Heart left ventricle (tissue), 16 donors: Measurements from ENCODE around the gene KRTAP5-5. TPM values are rescaled to one million over a fixed set of nuclear protein-coding genes. Genes with fewer than 3 reads are reported as not detected.

Experiments used
- ATAC-seq, 4 donors: fragments of 200-7000 bp; cut with Tn5 transposase; one replicate each; pipeline ENCODE4 v1.9.1; 2020 to 2022; ENCODE audit warnings: moderate library complexity in 4 of 4, mild to moderate bottlenecking in 3 of 4, moderate number of reproducible peaks in 1 of 4
- DNase-seq, 5 donors: peaks; one replicate each; pipeline ENCODE4 v3.0.0-alpha.2; 2020
- H3K27ac ChIP-seq, 12 donors: fragments of 200-600 bp; sonication (generic) in 4 of 12; one replicate each; pipeline versions ENCODE4 v1.5.0 to v1.8.0; 2016 to 2022; ENCODE audit warnings: mild to moderate bottlenecking in 2 of 12
- H3K27me3 ChIP-seq, 9 donors: fragments of 200-600 bp; sonication (generic) in 2 of 9; one replicate each; pipeline versions ENCODE4 v1.5.1 to v1.8.0; 2016 to 2022; ENCODE audit warnings: mild to moderate bottlenecking in 3 of 9
- H3K36me3 ChIP-seq, 9 donors: fragments of 200-600 bp; sonication (generic) in 2 of 9; one replicate each; pipeline versions ENCODE4 v1.5.0 to v1.8.0; 2018 to 2022; ENCODE audit warnings: mild to moderate bottlenecking in 2 of 9
- H3K4me1 ChIP-seq, 12 donors: fragments of 200-600 bp; sonication (generic) in 4 of 12; one replicate each; pipeline versions ENCODE4 v1.5.0 to v1.8.0; 2016 to 2022; ENCODE audit warnings: mild to moderate bottlenecking in 3 of 12
- H3K4me3 ChIP-seq, 12 donors: fragments of 200-600 bp; sonication (generic) in 4 of 12; one replicate each; pipeline versions ENCODE4 v1.5.0 to v1.8.0; 2017 to 2022; ENCODE audit warnings: mild to moderate bottlenecking in 9 of 12, moderate library complexity in 4 of 12
- H3K9me3 ChIP-seq, 12 donors: fragments of 200-600 bp; sonication (generic) in 4 of 12; one replicate each; pipeline versions ENCODE4 v1.5.0 to v1.8.0; 2016 to 2022; ENCODE audit warnings: mild to moderate bottlenecking in 1 of 12
- CTCF ChIP-seq, 12 donors: fragments of 200-600 bp; sonication (generic) in 4 of 12; IDR thresholded peaks; one replicate each; pipeline versions ENCODE4 v1.5.0 to v1.8.0; 2018 to 2022; ENCODE audit warnings: antibody characterized with exemption in 12 of 12, mild to moderate bottlenecking in 5 of 12
- POLR2A ChIP-seq, 2 donors: fragments of 450-650 bp; IDR thresholded peaks; one replicate each; pipeline ENCODE4 v1.6.1; 2017; ENCODE audit warnings: antibody characterized with exemption in 2 of 2, mild to moderate bottlenecking in 2 of 2, moderate library complexity in 2 of 2
- WGBS, 4 donors: extraction: QIAGEN DNeasy Blood & Tissue Kit in 2 of 4; methylation state at CpG; one replicate each; pipeline versions ENCODE4 v1.1.5 to v1.1.7; 2013 to 2018; 5-methylcytosine and 5-hydroxymethylcytosine counted together
- intact Hi-C, 10 donors: fragments of 100-400 bp; cut with DNase I; formaldehyde crosslinking; loops; one replicate each; pipeline versions ENCODE4 v1.11.1 to v1.14.2; 2022
- polyA plus RNA-seq, 2 donors: library from polyadenylated mRNA; stranded (reverse); fragments of 200-250 nt; gene quantifications; one replicate each; pipeline ENCODE4 v1.2.3, GENCODE V29; 2013
- total RNA-seq, 9 donors: library from RNA; depleted of rRNA in 2 of 9; stranded (reverse); fragments of >200 nt in 2 of 9; fragmentation: NEBNext Ultra II Directional in 3 of 9; extraction: Animal tissue kit (Norgen Biotek cat#: 25700) in 3 of 9; gene quantifications; one replicate each; pipeline versions ENCODE4 v1.1.0 to v1.2.4, GENCODE V29; 2016 to 2023
- donor health status: ischemic (EF 13 %, LVEDD 7.1; RV severe dilation, severe dysfunction).
- donor health status: healthy with polysubstance abuse.
- donor health status: DM: no; HTN: yes; CAD: no.
- donor health status: DM: no; HTN: no; CAD: no.
- donor health status: ischemic (EF 25% LVEDD 6.9; RV normal size, moderate dysfunction).
- donor health status: ischemic (EF 25% LVEDD 5.7; RV mildly dilated, moderate dysfunction).
- donor health status: healthy.
- donor health status: DM: yes; HTN: yes; CAD: no.
- donor health status: ischemic (EF 35%, LVEDD 5.7; RV mildly dilated, moderate dysfunction).
- donor health status: nonischemic (EF 11% LVEDD 7.7; RV severe dilation, severe dysfunction).
- donor health status: DM: yes; HTN: yes; CAD: no.
- donor health status: PGD.
- donor health status: ischemic (EF 29% LVEDD 5.4; RV normal size, mild dysfunction).
- donor health status: nonischemic (EF 23%, LVEDD 6.1; RV moderate dilation, normal function).

Gene KRTAP5-5
- total and polyA plus RNA-seq, 11 donors, result not detected

DNA sequence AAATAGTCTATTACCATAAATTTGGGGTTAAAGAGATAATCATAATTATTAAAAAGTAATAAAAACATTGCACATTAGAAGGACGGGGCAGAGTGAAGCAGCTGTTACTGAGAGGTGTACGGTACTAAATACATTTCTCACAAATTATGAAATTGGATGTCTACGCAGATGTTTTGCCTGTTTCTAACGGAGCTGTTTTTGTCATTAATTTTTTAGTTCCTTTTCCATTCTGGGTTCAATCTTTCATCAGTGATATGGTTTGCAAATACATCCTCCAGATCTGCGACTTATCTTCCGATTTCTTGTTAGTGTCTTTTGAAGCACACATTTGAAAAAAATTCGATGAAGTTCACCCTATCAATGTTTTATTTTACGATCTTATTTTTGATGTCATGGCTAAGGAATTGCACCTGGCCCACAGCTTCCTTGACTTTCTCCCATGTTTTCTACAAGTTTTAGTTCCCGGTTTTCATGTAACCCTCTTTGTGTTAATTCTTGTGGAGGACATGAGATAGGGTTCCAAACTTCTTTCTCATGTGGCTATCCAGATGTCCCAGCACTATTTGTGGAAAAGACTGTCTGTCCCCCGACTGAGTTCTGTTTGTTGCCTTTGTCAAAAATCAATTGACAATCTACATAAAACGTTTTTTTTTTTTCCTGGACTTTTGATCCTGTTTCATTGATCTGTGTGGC, 46.1 kb downstream of the KRTAP5-5 start:
- H3K9me3 ChIP-seq, result no peaks in the 10 kb centered on the region
- H3K27me3 ChIP-seq, result peaks cover 0 to 46% (median 10%) of the 10 kb centered on the region in 9 donors
- DNase-seq (no peak), ATAC-seq (no peak)
- no peaks in the 10 kb centered on the region for H3K36me3 ChIP-seq
- WGBS, 4 donors, result 65 to 71% (median 70%) methylated on average over 11 of the region's 11 CpGs
- H3K4me3 ChIP-seq, result no peak overlapping the region
- intact Hi-C loops, result no loop called here
- H3K27ac ChIP-seq, result no peak overlapping the region
- TF ChIP-seq CTCF (IDR thresholded peaks at IDR 0.05) (no peak), POLR2A (IDR thresholded peaks at IDR 0.05) (no peak)
- H3K4me1 ChIP-seq, result peaks cover 0 to 3% (median 0%) of the 10 kb centered on the region in 12 donors

DNA sequence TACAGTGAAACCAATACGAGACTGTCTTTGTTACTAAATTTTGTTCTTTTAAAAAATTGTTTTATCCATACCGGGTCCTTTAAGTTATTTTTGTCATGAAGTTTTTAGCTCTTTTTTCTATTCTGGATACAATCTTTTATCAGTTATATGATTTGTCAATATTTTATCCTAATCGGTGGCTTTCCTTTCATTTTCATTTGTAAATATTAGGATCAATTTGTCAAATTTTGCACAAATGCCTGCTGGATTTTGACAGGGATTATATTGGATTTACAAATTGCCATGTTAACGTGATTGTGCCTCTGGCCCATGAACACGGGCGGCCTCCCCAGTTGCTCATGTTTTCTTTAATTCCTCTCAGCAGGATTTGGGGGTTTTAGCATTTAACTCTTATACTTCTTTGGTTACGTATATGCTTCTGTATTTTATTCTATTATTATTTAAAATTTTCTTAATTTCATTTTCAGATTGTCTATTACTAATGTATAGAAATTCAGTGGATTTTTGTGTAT, 46.7 kb downstream of the KRTAP5-5 start:
- H3K27ac ChIP-seq, result no peak overlapping the region
- no peaks in the 10 kb centered on the region for H3K9me3 ChIP-seq
- H3K27me3 ChIP-seq, result peaks cover 0 to 46% (median 10%) of the 10 kb centered on the region in 9 donors
- no peak overlapping the region for H3K4me3 ChIP-seq
- DNase-seq (no peak), ATAC-seq (no peak)
- TF ChIP-seq CTCF (IDR thresholded peaks at IDR 0.05) (no peak), POLR2A (IDR thresholded peaks at IDR 0.05) (no peak)
- peaks cover 0 to 3% (median 0%) of the 10 kb centered on the region in 12 donors for H3K4me1 ChIP-seq
- intact Hi-C loops, result no loop called here
- no peaks in the 10 kb centered on the region for H3K36me3 ChIP-seq
- WGBS, 4 donors, result 92 to 94% (median 93%) methylated on average over 7 of the region's 7 CpGs

DNA sequence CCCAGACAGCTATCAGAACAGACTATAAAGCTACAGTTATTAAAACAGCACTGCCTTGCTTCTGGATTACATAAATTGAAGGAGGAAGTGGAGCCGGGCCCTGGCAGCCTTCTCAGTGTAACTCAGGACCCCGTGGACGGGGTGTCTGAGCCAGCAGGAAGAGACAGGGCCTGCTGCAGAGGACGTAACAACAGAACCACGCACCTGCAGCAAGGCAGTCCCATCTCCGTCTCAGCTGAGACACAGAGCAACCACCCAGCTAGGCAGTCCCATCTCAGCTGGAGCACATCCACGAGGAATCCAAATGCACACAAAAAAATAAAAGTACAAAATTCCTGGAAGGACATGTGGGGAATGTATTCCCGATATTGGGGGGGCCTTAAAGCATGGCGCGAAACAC, 50.3 kb downstream of the KRTAP5-5 start:
- Histone ChIP-seq H3K36me3 (no peaks in the 10 kb centered on the region), H3K9me3 (no peaks in the 10 kb centered on the region), H3K27me3 (peaks cover 0 to 39% (median 10%) of the 10 kb centered on the region in 9 donors), H3K27ac (no peak overlapping the region), H3K4me3 (no peak overlapping the region), H3K4me1 (no peaks in the 10 kb centered on the region)
- intact Hi-C loops, result no loop called here
- ATAC-seq (no peak), DNase-seq (no peak)
- WGBS, 4 donors, result 85 to 88% (median 86%) methylated on average over 10 of the region's 10 CpGs
- TF ChIP-seq POLR2A (IDR thresholded peaks at IDR 0.05) (no peak), CTCF (IDR thresholded peaks at IDR 0.05) (no peak)

Other genes starting within 250 kb of the KRTAP5-5 start
- under 1 TPM in 8 of 9 donors, not detected in 1; 0.16 to 0.85 (median 0.61) TPM for gene BRSK2, start 239.8 kb upstream of the KRTAP5-5 start, total RNA-seq
- gene BRSK2, start 239.8 kb upstream of the KRTAP5-5 start, polyA plus RNA-seq, result 1 to 10 TPM in 1 of 2 donors, under 1 TPM in 1; 0.26 to 1.3 TPM
- 10 to 100 TPM; 35.5 to 53.7 (median 44.7) TPM for gene MOB2, start 143.0 kb upstream of the KRTAP5-5 start, total RNA-seq
- gene MOB2, start 143.0 kb upstream of the KRTAP5-5 start, polyA plus RNA-seq, result 10 to 100 TPM; 27.4 to 61.1 TPM
- 10 to 100 TPM in 8 of 9 donors, 1 to 10 TPM in 1; 9.8 to 29.9 (median 17.1) TPM for gene DUSP8, start 57.5 kb upstream of the KRTAP5-5 start, total RNA-seq
- 10 to 100 TPM; 10.9 to 12.8 TPM for gene DUSP8, start 57.5 kb upstream of the KRTAP5-5 start, polyA plus RNA-seq
- gene KRTAP5-1, start 44.5 kb upstream of the KRTAP5-5 start, total RNA-seq, result not detected
- gene KRTAP5-1, start 44.5 kb upstream of the KRTAP5-5 start, polyA plus RNA-seq, result not detected
- not detected for gene KRTAP5-2, start 31.5 kb upstream of the KRTAP5-5 start, total RNA-seq
- gene KRTAP5-2, start 31.5 kb upstream of the KRTAP5-5 start, polyA plus RNA-seq, result not detected
- gene KRTAP5-3, start 21.3 kb upstream of the KRTAP5-5 start, total RNA-seq, result not detected
- gene KRTAP5-3, start 21.3 kb upstream of the KRTAP5-5 start, polyA plus RNA-seq, result not detected
- gene KRTAP5-4, start 7.6 kb upstream of the KRTAP5-5 start, total RNA-seq, result not detected
- not detected for gene KRTAP5-4, start 7.6 kb upstream of the KRTAP5-5 start, polyA plus RNA-seq
- not detected for gene KRTAP5-6, start 67.4 kb downstream of the KRTAP5-5 start, total RNA-seq
- not detected for gene KRTAP5-6, start 67.4 kb downstream of the KRTAP5-5 start, polyA plus RNA-seq
- 1 to 10 TPM in 1 of 9 donors, under 1 TPM in 8; 0.23 to 3.6 (median 0.56) TPM for gene IFITM10, start 120.8 kb downstream of the KRTAP5-5 start, total RNA-seq
- gene IFITM10, start 120.8 kb downstream of the KRTAP5-5 start, polyA plus RNA-seq, result under 1 TPM; 0.12 to 0.19 TPM
- gene CTSD, start 134.2 kb downstream of the KRTAP5-5 start, total RNA-seq, result 1,000 to 10,000 TPM in 3 of 9 donors, 100 to 1,000 TPM in 6; 580 to 1,779 (median 722) TPM
- 1,000 to 10,000 TPM in 1 of 2 donors, 100 to 1,000 TPM in 1; 420 to 1,089 TPM for gene CTSD, start 134.2 kb downstream of the KRTAP5-5 start, polyA plus RNA-seq
- gene SYT8, start 205.2 kb downstream of the KRTAP5-5 start, total RNA-seq, result not detected
- gene SYT8, start 205.2 kb downstream of the KRTAP5-5 start, polyA plus RNA-seq, result under 1 TPM in 1 of 2 donors, not detected in 1; 0.08 TPM
- gene TNNI2, start 209.2 kb downstream of the KRTAP5-5 start, total RNA-seq, result 1 to 10 TPM in 1 of 9 donors, under 1 TPM in 1, not detected in 7; 0.72 to 3.3 TPM
- under 1 TPM in 1 of 2 donors, not detected in 1; 0.22 TPM for gene TNNI2, start 209.2 kb downstream of the KRTAP5-5 start, polyA plus RNA-seq
- 10 to 100 TPM; 11.4 to 86.8 (median 16.4) TPM for gene LSP1, start 223.3 kb downstream of the KRTAP5-5 start, total RNA-seq
- gene LSP1, start 223.3 kb downstream of the KRTAP5-5 start, polyA plus RNA-seq, result 10 to 100 TPM; 10.0 to 20.6 TPM